ENCODE data around the gene CMTM6. TPM values are rescaled to one million over a fixed set of nuclear protein-coding genes. Genes with fewer than 3 reads are reported as not detected.

CMTM6 gene
- total RNA-seq = 93.3 and 107 TPM in 2 replicates

DNA sequence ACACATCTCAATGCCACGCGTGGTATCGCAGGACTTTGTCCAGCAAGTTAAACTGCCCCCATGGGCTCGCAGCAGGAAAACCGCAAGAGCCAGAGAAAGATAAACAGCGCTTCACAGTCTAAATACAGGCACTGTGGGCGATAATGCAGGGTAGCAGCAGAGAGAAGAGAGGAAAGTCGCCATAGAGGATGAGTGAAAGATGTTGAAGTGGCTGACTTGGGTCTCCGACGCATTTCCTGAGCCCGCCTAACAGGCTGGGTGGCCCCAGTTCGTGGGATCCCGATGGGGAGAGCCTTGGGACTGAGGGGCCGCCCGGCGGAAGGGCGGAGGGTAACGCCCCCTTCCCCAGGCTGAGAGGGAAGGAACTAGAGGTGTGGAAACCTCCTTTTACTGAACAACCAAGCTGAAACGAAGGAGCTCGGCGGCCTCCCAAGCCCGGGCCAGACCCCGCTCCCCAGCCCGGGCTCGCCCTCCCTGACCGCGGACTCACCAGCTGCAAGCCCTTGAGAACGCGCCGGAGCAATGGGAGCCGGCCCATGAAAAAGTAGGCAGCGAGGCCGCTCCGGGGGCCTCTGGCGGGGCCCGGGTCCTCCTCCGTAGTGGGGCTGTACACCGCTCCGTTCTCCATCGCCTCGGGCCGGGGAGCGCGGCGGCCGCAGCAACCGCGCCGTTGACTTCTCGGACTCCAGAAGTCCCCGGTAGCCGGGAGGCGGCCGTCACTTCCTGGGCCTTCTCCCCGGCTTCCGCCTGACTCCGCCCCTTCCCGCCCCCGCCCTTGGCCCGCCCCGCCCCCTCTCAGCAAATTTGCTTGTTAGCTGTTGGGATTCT, at the start of gene CMTM6:
CMTM6 (minus strand) TSS at position 735 of the 828 bp plus-strand sequence; CDS start at position 628, 107 bp downstream.

Other genes starting within 250 kb of the CMTM6 start
- gene CMTM7, start 111.0 kb downstream of the CMTM6 start, total RNA-seq = 6.2 and 10.0 TPM in 2 replicates
- 41.0 and 63.2 TPM in 2 replicates for gene DYNC1LI1, start 68.0 kb upstream of the CMTM6 start, total RNA-seq
- gene CNOT10, start 182.3 kb upstream of the CMTM6 start, total RNA-seq = 23.2 and 26.5 TPM in 2 replicates

Measured in uterine smooth muscle cell (primary cell).